ENCODE data around the gene CAV2. TPM values are rescaled to one million over a fixed set of nuclear protein-coding genes. Genes with fewer than 3 reads are reported as not detected.

CAV2 gene, protein sequence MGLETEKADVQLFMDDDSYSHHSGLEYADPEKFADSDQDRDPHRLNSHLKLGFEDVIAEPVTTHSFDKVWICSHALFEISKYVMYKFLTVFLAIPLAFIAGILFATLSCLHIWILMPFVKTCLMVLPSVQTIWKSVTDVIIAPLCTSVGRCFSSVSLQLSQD
- total RNA-seq, result 43.8 and 47.8 TPM in 2 replicates

DNA sequence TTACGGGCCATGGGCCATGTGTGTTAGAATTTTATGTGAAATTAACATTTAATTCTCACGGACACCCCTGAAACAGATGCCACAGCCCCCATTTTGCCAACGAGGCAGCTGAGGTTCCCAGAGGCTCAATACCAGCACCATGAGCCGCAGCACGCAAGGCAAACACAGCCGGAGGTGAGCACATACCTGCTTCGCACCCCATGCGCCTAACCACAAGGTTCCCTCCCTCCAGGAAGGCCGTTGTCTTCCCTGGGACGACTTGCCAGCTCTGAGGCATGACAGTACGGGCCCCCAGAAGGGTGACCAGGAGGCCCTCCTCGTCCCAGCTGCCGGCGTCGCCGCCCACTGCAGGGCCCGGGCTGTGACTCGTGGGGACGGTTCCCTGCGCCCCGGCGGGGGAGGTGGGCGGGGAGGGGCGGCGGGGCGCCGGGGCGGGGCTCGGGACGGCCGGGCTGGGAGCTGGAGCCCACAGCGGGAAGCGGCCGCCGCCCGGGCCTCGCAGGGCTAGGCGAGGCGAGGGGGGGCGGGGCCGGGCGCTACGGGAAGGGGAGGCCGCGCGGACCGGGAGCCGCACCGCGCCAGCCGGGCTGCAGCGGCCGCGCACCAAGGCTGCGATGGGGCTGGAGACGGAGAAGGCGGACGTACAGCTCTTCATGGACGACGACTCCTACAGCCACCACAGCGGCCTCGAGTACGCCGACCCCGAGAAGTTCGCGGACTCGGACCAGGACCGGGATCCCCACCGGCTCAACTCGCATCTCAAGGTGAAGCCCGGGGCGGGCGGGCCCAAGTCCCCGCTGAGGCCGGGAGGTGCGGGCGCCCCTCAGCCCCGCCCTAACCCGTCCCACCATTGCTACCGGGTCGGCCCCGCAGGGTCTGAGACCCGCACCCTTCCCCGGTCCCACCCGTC, at the start of gene CAV2:
TSS of gene CAV2 (plus strand) at position 571 of the 910 bp plus-strand sequence. CDS start at position 615, 44 bp downstream.

DNA sequence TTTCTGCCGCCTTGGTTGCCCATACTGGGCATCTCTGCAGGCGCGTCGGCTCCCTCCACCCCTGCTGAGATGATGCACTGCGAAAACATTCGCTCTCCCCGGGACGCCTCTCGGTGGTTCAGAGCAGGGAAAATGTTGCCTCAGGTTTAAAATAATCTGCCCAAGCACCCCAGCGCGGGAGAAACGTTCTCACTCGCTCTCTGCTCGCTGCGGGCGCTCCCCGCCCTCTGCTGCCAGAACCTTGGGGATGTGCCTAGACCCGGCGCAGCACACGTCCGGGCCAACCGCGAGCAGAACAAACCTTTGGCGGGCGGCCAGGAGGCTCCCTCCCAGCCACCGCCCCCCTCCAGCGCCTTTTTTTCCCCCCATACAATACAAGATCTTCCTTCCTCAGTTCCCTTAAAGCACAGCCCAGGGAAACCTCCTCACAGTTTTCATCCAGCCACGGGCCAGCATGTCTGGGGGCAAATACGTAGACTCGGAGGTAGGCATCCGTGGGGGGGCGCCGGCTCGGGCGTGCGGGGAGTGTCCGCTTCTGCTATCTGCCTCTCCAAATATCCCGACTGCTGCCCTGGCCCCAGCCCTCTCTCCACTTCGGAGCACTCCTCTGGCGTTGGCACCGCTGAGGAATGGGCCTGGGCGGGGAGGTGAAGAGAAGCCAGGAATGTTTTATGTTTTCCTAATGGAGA, 25.2 kb downstream of the CAV2 start, which contains the start of gene CAV1:
TSS of gene CAV1 (plus strand) at position 428 of the 689 bp plus-strand sequence. CDS start at position 455, 27 bp downstream.

Other genes starting within 250 kb of the CAV2 start
- gene CAV1, start 25.3 kb downstream of the CAV2 start, total RNA-seq, result 150 and 234 TPM in 2 replicates
- gene MET, start 172.5 kb downstream of the CAV2 start, total RNA-seq, result 5.5 and 12.9 TPM in 2 replicates

All from smooth muscle cell of bladder (primary cell).